ENCODE results near the gene CATSPERE.

The CATSPERE gene

GRCh38 chr1:244461245-244462071 lies at the start of gene CATSPERE:
Gene CATSPERE, plus strand, starts transcription at chr1:244461273. Its CDS starts 157 bp downstream, at chr1:244461430.
- peak; percentile 78 for DNase-seq

GRCh38 chr1:244412176-244412575 lies 48.9 kb upstream of the CATSPERE start:
- no peak for DNase-seq

- DNase-seq, result no peak
Measured at GRCh38 chr1:244413736-244414135, 47.3 kb upstream of the CATSPERE start.

GRCh38 chr1:244414543-244414942 lies 46.5 kb upstream of the CATSPERE start:
- DNase-seq, result no peak

GRCh38 chr1:244419024-244419423 lies 42.0 kb upstream of the CATSPERE start:
- no peak for DNase-seq

GRCh38 chr1:244422174-244422573 lies 38.9 kb upstream of the CATSPERE start:
- no peak for DNase-seq

- DNase-seq, result no peak
Measured at GRCh38 chr1:244424649-244425334, 36.3 kb upstream of the CATSPERE start.

- DNase-seq, result no peak
Measured at GRCh38 chr1:244427647-244428046, 33.4 kb upstream of the CATSPERE start.

- no peak for DNase-seq
Measured at GRCh38 chr1:244429818-244430217, 31.3 kb upstream of the CATSPERE start.

- no peak for DNase-seq
Measured at GRCh38 chr1:244431166-244431565, 29.9 kb upstream of the CATSPERE start.

GRCh38 chr1:244435562-244436205 lies 25.4 kb upstream of the CATSPERE start:
- peak; percentile 48 for DNase-seq

- DNase-seq, result no peak
Measured at GRCh38 chr1:244436336-244437085, 24.6 kb upstream of the CATSPERE start.

- no peak for DNase-seq
Measured at GRCh38 chr1:244437086-244437468, 24.0 kb upstream of the CATSPERE start.

- no peak for DNase-seq
Measured at GRCh38 chr1:244439391-244440032, 21.6 kb upstream of the CATSPERE start.

GRCh38 chr1:244442850-244443249 lies 18.2 kb upstream of the CATSPERE start:
- no peak for DNase-seq

GRCh38 chr1:244444854-244445253 lies 16.2 kb upstream of the CATSPERE start:
- no peak for DNase-seq

- DNase-seq, result no peak
Measured at GRCh38 chr1:244445320-244446181, 15.5 kb upstream of the CATSPERE start.

- DNase-seq, result no peak
Measured at GRCh38 chr1:244447024-244447423, 14.0 kb upstream of the CATSPERE start.

- no peak for DNase-seq
Measured at GRCh38 chr1:244447552-244447951, 13.5 kb upstream of the CATSPERE start.

- no peak for DNase-seq
Measured at GRCh38 chr1:244448279-244449036, 12.6 kb upstream of the CATSPERE start.

Measured in activated CD4-positive, alpha-beta T cell treated with anti-CD3 and anti-CD28 coated beads for 48 hours (primary cell).